Sciatic nerve (tissue), 2 donors: ENCODE results near the gene TBL3. TPM values are rescaled to one million over a fixed set of nuclear protein-coding genes. Genes with fewer than 3 reads are reported as not detected.

Source experiments
- ATAC-seq: fragments of 200-7000 bp; cut with Tn5 transposase; one replicate; pipeline ENCODE4 v1.9.1; 2020; ENCODE audit warnings: mild to moderate bottlenecking, moderate library complexity
- DNase-seq: peaks from one replicate; pipeline ENCODE4 v3.0.0-alpha.2; 2020; ENCODE audit warnings: low spot score
- intact Hi-C: fragments of 100-400 bp; cut with DNase I; formaldehyde crosslinking; loops from one replicate; pipeline ENCODE4 v1.14.2; 2022
- total RNA-seq: library from RNA; stranded (reverse); fragmentation: NEBNext Ultra II Directional; extraction: Animal tissue kit (Norgen Biotek cat#: 25700); gene quantifications from one replicate; pipeline ENCODE4 v1.2.1, GENCODE V29; 2021
- donor health status: DM: no; HTN: no; CAD: no.
- donor health status: DM: no; HTN: no; CAD: no.

The TBL3 gene
- total RNA-seq, 1 donor from 2014 or later, result 21.8 TPM

- ATAC-seq (no peak), DNase-seq (no peak)
- intact Hi-C loops, result loop anchor here (5.0 kb wide), 1 partner anchor 117 kb away; no protein-coding TSS in a partner anchor
Measured at GRCh38 chr16:2025251-2025650, 53.4 kb downstream of the TBL3 start.

- DNase-seq, result no peak
- no peak for ATAC-seq
- intact Hi-C loops, result loop anchor here (5.0 kb wide), 1 partner anchor 116 kb away; no protein-coding TSS in a partner anchor
Measured at GRCh38 chr16:2025878-2026460, 54.1 kb downstream of the TBL3 start.

DNA sequence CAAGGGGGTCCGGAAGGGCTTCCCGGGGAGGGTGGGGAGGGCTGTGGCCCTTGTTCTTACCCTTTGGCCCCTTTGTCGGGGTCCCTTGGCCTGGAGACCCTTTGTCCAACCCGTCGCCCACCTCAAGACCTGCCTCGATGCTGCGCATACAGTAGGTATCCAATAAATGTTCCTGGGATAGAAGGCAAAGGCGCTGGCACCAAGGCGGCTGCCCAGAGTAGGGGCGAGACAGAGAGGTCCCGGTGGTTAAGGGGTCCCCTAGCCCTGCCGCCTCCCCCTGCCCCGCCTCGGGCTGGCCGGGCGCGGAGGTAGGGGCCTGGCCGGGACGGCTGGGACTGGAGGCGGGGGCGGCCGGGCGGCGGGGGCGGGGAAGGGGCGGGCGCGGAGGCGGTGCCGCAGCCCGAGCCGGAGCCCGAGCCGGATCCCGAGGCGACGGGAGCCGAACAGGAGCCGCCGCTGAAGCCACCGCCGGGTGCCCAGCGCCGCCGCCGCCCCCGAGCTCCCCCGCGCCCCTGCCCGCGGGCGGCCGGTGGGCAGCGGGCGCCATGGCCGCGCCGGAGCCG, 54.7 kb downstream of the TBL3 start, which contains the start of gene NHERF2:
Gene NHERF2 (plus strand): TSS at position 442 of the 563 bp plus-strand sequence. CDS start 104 bp downstream, at position 546.
- peak; percentile 4 for ATAC-seq
- intact Hi-C loops, result loop anchor here (5.0 kb wide), 1 partner anchor 116 kb away; no protein-coding TSS in a partner anchor
- DNase-seq, result no peak

DNA sequence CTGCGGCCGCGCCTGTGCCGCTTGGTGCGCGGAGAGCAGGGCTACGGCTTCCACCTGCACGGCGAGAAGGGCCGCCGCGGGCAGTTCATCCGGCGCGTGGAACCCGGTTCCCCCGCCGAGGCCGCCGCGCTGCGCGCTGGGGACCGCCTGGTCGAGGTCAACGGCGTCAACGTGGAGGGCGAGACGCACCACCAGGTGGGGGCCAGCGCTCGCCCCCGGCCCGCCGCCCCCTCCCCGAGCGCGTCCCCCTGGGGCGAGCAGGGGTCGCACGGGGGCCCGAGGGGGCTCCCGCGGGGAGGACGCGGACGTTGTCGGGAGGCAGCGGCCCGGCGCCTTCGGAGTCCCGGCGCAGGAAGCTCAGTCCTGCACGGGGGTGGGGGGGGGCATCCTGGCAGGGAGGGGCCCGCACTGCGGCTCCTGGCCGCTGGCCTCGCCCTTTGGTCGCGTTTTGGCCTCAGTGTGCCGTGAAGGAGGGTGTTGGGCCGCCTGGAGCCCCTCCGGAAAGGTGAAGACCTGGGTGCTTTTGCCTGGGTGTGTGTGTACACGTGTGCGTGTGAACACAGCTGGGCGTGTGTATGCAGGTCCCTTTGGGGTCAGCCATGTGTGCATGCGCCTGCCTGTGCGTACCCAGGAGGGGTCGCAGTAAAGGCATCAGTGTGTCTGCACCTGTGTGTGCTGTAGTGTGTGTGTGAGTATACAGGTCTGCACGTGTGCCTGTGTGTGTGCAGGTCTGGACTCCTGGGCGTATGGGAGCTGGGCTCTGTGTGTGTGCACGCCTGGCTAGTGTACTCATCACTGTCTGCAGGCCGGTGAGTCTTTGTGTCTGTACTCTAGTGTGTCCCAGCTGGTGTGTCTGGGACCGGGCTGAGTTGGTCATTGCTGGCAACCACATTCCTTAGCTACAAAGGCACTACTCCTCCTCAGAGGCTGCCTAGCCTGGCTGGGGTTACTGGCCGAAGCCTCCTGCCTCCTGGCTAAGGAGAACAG, 55.5 kb downstream of the TBL3 start:
- ATAC-seq (no peak), DNase-seq (no peak)
- intact Hi-C loops, result loop anchor here (5.0 kb wide), 1 partner anchor 115 kb away; no protein-coding TSS in a partner anchor

DNA sequence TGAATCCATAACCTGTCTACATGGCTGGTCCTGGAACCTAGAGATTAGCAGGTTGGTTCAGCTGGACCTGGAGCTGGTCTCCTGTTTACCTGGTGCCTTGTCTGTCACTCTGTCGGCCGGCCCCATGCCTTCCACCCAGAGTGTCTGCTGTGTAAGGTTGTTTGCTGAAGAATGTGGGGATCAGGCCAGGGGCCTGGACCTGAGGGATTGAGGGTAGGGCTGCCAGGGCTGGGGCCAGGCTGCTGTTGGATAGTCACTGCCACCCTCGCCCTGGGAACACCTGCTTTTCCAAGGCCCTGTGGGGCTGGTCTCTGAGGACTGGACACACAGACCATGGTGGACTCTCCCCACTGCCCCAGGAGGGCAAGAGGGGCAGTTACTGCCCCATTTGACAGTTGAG, 56.3 kb downstream of the TBL3 start:
- intact Hi-C loops, result loop anchor here (5.0 kb wide), 1 partner anchor 114 kb away; no protein-coding TSS in a partner anchor
- ATAC-seq (no peak), DNase-seq (no peak)

GRCh38 chr16:2028620-2029220, 56.9 kb downstream of the TBL3 start:
- ATAC-seq, result no peak
- intact Hi-C loops, result loop anchor here (5.0 kb wide), 1 partner anchor 114 kb away; no protein-coding TSS in a partner anchor
- DNase-seq, result no peak

GRCh38 chr16:2029350-2029749, 57.5 kb downstream of the TBL3 start:
- no peak for DNase-seq
- no peak for ATAC-seq
- intact Hi-C loops, result loop anchor here (5.0 kb wide), 1 partner anchor 113 kb away; no protein-coding TSS in a partner anchor

DNA sequence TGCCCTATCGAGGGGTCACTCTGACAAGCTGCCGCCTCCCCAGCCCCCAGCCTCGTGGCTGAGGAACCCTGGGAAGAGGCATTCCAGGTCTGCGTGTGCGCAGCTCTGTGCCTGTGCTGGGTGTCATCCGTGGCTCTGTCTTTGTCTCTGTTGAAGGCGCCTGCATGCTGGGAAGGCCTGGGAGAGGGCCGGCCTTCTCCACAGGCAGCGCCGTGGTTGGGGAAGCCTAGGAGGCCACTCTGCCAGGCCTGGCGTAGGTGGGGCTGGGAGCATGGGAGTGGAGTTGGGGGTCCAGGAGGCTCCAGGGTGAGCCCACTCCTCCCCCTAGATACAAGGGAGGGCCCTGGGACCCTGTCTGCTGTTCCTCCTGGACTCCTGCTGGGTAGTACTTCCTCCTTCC, 58.2 kb downstream of the TBL3 start:
- DNase-seq (no peak), ATAC-seq (no peak)
- intact Hi-C loops, result no loop called here

DNA sequence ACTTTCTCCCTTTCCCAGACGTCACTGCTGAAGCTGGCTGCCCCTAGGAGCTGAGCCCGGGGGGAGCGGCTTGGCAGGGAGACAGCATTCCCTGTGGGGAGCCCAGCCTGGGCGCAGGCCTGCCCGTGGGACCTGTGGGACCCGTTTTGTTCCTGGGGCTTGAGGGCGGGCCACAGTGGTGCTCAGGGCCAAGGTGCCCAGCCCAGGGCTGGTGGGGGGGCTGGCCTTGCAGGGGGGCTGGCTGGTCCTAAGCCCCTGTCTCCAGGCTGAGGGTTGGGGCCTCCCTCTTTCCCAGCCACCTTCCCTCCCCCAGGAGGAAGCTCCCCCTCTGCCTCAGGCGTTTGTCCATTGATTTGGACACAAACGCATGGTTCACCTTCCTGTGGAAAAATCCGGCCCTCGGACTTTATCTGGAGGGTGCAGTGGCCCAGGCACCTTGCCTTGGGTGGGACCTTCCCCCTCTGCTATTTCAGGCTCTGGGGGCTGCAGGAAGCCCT, 59.3 kb downstream of the TBL3 start:
- no peak for ATAC-seq

More for the DNA sequence above, 59.3 kb downstream of the TBL3 start:
- intact Hi-C loops, result no loop called here
- DNase-seq, result no peak

Other genes starting within 250 kb of the TBL3 start
- 50.1 TPM for gene NME3, start 200.5 kb upstream of the TBL3 start, total RNA-seq
- 15.3 TPM for gene EME2, start 199.2 kb upstream of the TBL3 start, total RNA-seq
- 42.7 TPM for gene MRPS34, start 198.9 kb upstream of the TBL3 start, total RNA-seq
- 35.3 TPM for gene SPSB3, start 189.5 kb upstream of the TBL3 start, total RNA-seq
- 28.0 TPM for gene NUBP2, start 189.1 kb upstream of the TBL3 start, total RNA-seq
- gene IGFALS, start 178.3 kb upstream of the TBL3 start, total RNA-seq, result 0.22 TPM
- gene HAGH, start 145.2 kb upstream of the TBL3 start, total RNA-seq, result 73.4 TPM
- 13.8 TPM for gene FAHD1, start 144.8 kb upstream of the TBL3 start, total RNA-seq
- gene MEIOB, start 99.9 kb upstream of the TBL3 start, total RNA-seq, result not detected
- gene HS3ST6, start 53.6 kb upstream of the TBL3 start, total RNA-seq, result not detected
- gene MSRB1, start 28.9 kb upstream of the TBL3 start, total RNA-seq, result 16.0 TPM
- gene RPL3L, start 17.4 kb upstream of the TBL3 start, total RNA-seq, result not detected
- gene NDUFB10, start 12.5 kb upstream of the TBL3 start, total RNA-seq, result 85.8 TPM
- 990 TPM for gene RPS2, start 7.2 kb upstream of the TBL3 start, total RNA-seq
- not detected for gene RNF151, start 5.2 kb upstream of the TBL3 start, total RNA-seq
- gene NOXO1, start 9.4 kb downstream of the TBL3 start, total RNA-seq, result not detected
- gene GFER, start 12.1 kb downstream of the TBL3 start, total RNA-seq, result 15.5 TPM
- gene SYNGR3, start 17.9 kb downstream of the TBL3 start, total RNA-seq, result 0.76 TPM
- 34.5 TPM for gene ZNF598, start 37.8 kb downstream of the TBL3 start, total RNA-seq
- 0.36 TPM for gene NPW, start 47.7 kb downstream of the TBL3 start, total RNA-seq
- gene NHERF2, start 54.8 kb downstream of the TBL3 start, total RNA-seq, result 107 TPM
- gene NTHL1, start 75.8 kb downstream of the TBL3 start, total RNA-seq, result 21.8 TPM
- gene TSC2, start 75.9 kb downstream of the TBL3 start, total RNA-seq, result 156 TPM
- 159 TPM for gene PKD1, start 163.8 kb downstream of the TBL3 start, total RNA-seq
- gene RAB26, start 176.6 kb downstream of the TBL3 start, total RNA-seq, result 0.40 TPM
- gene TRAF7, start 183.7 kb downstream of the TBL3 start, total RNA-seq, result 44.8 TPM
- 1.6 TPM for gene CASKIN1, start 224.6 kb downstream of the TBL3 start, total RNA-seq
- 21.8 TPM for gene MLST8, start 233.4 kb downstream of the TBL3 start, total RNA-seq
- gene BRICD5, start 238.8 kb downstream of the TBL3 start, total RNA-seq, result 9.9 TPM
- 11.8 TPM for gene PGP, start 242.8 kb downstream of the TBL3 start, total RNA-seq